ENCODE measurements around the gene ORMDL2.

GRCh38 chr12:55816881-55817344 is 928 bp upstream of the ORMDL2 start:
- TF ChIP-seq CTCF (conservative IDR thresholded peaks at IDR 0.05; ENCODE audit: low read depth in 2 of 2) = no peak
- no peak for TF ChIP-seq POLR2AphosphoS5 (IDR thresholded peaks at IDR 0.05; ENCODE audit: low read depth)
- no peak for TF ChIP-seq EZH2 (IDR thresholded peaks at IDR 0.05; ENCODE audit: low read depth, unreplicated experiment)
- no peak for TF ChIP-seq CREB1 (CRISPR knock-in tag; IDR thresholded peaks at IDR 0.05; ENCODE audit: low read depth)
- TF ChIP-seq EZH2phosphoT487 (IDR thresholded peaks at IDR 0.05; ENCODE audit: unreplicated experiment) = no peak
